K562 treated with DMSO at 1 percent for 24 hours (cell line): ENCODE results near the gene NDFIP2. TPM values are rescaled to one million over a fixed set of nuclear protein-coding genes. Genes with fewer than 3 reads are reported as not detected.

Source experiments
- total RNA-seq: library from RNA; unstranded; fragments of 300-600 nt; gene quantifications from 2 replicates; pipeline ENCODE4 v1.2.3, GENCODE V29; 2022; ENCODE audit warnings: low read depth; ENCODE audit not compliant: insufficient read depth

NDFIP2 gene
- 23.4 and 24.6 TPM in 2 replicates for total RNA-seq

GRCh38 chr13:79480954-79481684 lies at the start of gene NDFIP2:
Gene NDFIP2 (plus strand): TSS chr13:79481155. CDS start chr13:79481204, 49 bp downstream.

Other genes starting within 250 kb of the NDFIP2 start
- gene RBM26, start 74.9 kb upstream of the NDFIP2 start, total RNA-seq: 5.7 and 6.8 TPM in 2 replicates